Bronchial epithelial cell (primary cell): ENCODE results near the gene GJD3. TPM values are rescaled to one million over a fixed set of nuclear protein-coding genes. Genes with fewer than 3 reads are reported as not detected.
"Not testable (repeated sequence)": the region's sequence is repeated elsewhere in the genome, so short reads cannot be mapped to it uniquely, and the experiment has no call there.

ENCODE experiments used
- DNase-seq: peaks from one replicate; pipeline ENCODE4 v3.0.0-alpha.2; 2010; ENCODE audit warnings: low read depth
- FAIRE-seq: peaks from 2 replicates; lab custom pipeline; 2011; peaks lifted over from hg19 to GRCh38; lab: Jason Lieb, UNC
- H3K27me3 ChIP-seq: 2 replicates; pipeline ENCODE4 v1.5.1; 2011; ENCODE audit warnings: low read length; ENCODE audit not compliant: control insufficient read depth, insufficient read depth
- H3K36me3 ChIP-seq: 2 replicates; pipeline ENCODE4 v1.5.1; 2011; ENCODE audit warnings: low read length; ENCODE audit not compliant: control insufficient read depth, insufficient read depth
- H3K4me3 ChIP-seq: 2 replicates; pipeline ENCODE4 v1.5.1; 2011; ENCODE audit warnings: mild to moderate bottlenecking, low read depth, low read length, control low read depth
- CTCF ChIP-seq: IDR thresholded peaks from 2 replicates; pipeline ENCODE4 v1.5.1; 2011; ENCODE audit warnings: mild to moderate bottlenecking, moderate library complexity, low read length, control low read depth, inconsistent platforms; ENCODE audit not compliant: insufficient read depth, severe bottlenecking
- total RNA-seq: library from RNA; depleted of rRNA; stranded (reverse); fragments of >200 nt; gene quantifications from 2 replicates; pipeline ENCODE4 v1.2.1, GENCODE V29; 2014

GJD3 gene
- total RNA-seq, 1 donor from 2014 or later, result 0.53 TPM

- no peak for DNase-seq
- Histone ChIP-seq H3K4me3 (no peak overlapping the region), H3K36me3 (no peaks in the 10 kb centered on the region), H3K27me3 (no peaks in the 10 kb centered on the region)
- no peak for FAIRE-seq
- TF ChIP-seq CTCF, result no peak
Measured at GRCh38 chr17:40377832-40378231, 13.3 kb upstream of the GJD3 start.

- H3K27me3 ChIP-seq, DNase-seq, H3K4me3 ChIP-seq, FAIRE-seq, H3K36me3 ChIP-seq: not testable (repeated sequence)
Measured at GRCh38 chr17:40376541-40376940, 12.0 kb upstream of the GJD3 start.

GRCh38 chr17:40375786-40376185, 11.2 kb upstream of the GJD3 start:
- not testable (repeated sequence) for H3K27me3 ChIP-seq, DNase-seq, FAIRE-seq, H3K4me3 ChIP-seq, H3K36me3 ChIP-seq

- no peak for TF ChIP-seq CTCF
- Histone ChIP-seq H3K27me3 (no peaks in the 10 kb centered on the region), H3K36me3 (no peaks in the 10 kb centered on the region), H3K4me3 (no peak overlapping the region)
- FAIRE-seq, result no peak
- no peak for DNase-seq
Measured at GRCh38 chr17:40374821-40375498, 10.4 kb upstream of the GJD3 start.

- FAIRE-seq (no peak), DNase-seq (no peak)
- Histone ChIP-seq H3K27me3 (no peaks in the 10 kb centered on the region), H3K4me3 (no peak overlapping the region), H3K36me3 (no peaks in the 10 kb centered on the region)
- no peak for TF ChIP-seq CTCF
Measured at GRCh38 chr17:40373999-40374398, 9.5 kb upstream of the GJD3 start.

- no peak overlapping the region for H3K4me3 ChIP-seq
- no peak for FAIRE-seq
- peak; percentile 91 for DNase-seq
- no peaks in the 10 kb centered on the region for H3K27me3 ChIP-seq
- H3K36me3 ChIP-seq, result no peaks in the 10 kb centered on the region
- no peak for TF ChIP-seq CTCF
Measured at GRCh38 chr17:40373324-40373723, 8.8 kb upstream of the GJD3 start.

- DNase-seq, H3K4me3 ChIP-seq, H3K36me3 ChIP-seq, H3K27me3 ChIP-seq, FAIRE-seq: not testable (repeated sequence)
Measured at GRCh38 chr17:40372644-40373043, 8.1 kb upstream of the GJD3 start.
